ENCODE data around the gene S100A4. TPM values are rescaled to one million over a fixed set of nuclear protein-coding genes. Genes with fewer than 3 reads are reported as not detected.
A peak's percentile ranks its signal among the peaks of the same experiment; 100 is the strongest.
"Not testable (repeated sequence)": the region's sequence is repeated elsewhere in the genome, so short reads cannot be mapped to it uniquely, and the experiment has no call there.

The S100A4 gene
- 188 TPM for polyA plus RNA-seq (ENCODE audit: insufficient read length)

- peak; percentile 72 for DNase-seq (ENCODE audit: low read depth)
Observed at GRCh38 chr1:153545067-153546055, at the start of gene S100A4. TSS of gene S100A4 (minus strand) at chr1:153545806. CDS start at chr1:153544794, 1,012 bp downstream.

DNA sequence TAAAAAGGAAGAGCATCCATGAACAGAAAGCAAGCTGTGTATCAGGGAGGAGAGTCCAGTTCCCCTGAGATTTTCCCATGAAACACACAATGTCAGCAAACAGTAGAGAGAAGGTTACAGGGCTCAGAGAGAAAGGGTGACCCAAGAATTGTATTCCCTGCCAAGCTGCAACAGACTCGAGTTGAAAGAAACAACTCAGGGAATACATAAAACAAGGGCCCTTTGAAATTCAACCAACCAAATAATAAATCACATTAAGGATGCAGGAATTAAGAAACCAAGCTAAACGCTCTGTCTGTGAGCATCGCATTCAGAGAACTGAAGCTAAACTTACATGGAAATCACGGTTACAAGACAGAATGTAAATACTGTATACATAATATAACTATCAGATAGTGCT is 47.1 kb upstream of the S100A4 start:
- DNase-seq (ENCODE audit: low read depth), result no peak

- no peak for DNase-seq (ENCODE audit: low read depth)
Observed at GRCh38 chr1:153588482-153588881, 42.9 kb upstream of the S100A4 start.

DNA sequence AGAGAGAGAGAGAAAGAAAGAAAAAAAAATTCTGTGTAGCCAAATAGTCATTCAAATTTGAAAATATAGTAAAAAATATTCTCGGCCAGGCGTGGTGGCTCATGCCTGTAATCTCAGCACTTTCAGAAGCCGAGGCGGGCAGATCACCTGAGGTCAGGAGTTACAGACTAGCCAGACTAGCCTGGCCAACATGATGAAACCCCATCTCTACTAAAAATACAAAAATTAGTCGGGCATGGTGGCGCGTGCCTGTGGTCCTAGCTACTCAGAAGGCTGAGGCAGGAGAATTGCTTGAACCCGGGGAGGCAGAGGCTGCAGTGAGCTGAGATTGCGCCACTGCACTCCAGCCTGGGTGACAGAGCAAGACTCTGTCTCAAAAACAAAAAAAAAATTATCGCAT is 42.4 kb upstream of the S100A4 start:
- not testable (repeated sequence) for DNase-seq (ENCODE audit: low read depth)

- DNase-seq (ENCODE audit: low read depth), result no peak
Observed at GRCh38 chr1:153587314-153587713, 41.7 kb upstream of the S100A4 start.

DNA sequence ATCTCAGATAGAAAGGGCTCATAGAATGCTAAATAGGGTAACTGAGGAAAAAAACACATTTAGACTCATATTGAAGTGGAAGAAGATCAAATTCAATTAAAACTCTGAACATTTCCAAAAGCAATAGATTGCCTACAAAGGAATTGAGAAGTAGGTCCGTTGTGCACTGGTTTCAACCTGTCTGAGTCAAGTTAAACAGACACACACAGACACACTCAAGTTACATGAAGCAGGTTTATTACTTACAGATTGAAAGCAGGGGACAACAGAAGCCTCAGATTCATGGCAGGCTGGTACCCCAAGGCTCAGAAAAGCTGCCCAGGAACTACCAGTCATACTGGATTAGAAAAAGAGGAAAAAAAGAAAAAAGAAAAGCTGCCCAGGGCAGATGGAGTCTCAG is 40.7 kb upstream of the S100A4 start:
- DNase-seq (ENCODE audit: low read depth), result no peak

DNA sequence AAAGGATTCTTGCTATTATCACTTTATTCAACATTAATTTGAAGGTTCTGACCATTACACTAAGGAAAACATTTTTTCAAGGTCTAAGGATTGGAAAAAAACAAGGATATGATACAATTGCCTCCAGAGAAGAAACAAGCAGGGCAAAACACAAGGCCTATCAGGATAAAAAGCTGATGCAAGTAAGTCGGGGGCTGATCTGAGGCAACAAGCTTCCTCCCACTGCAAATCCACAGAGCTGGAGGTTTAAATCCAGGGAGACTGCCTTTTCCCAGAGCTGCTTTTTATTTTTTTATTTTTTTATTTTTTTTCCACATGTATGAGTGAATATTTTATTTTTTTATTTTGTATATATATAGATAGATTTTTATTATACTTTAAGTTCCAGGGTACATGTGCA is 39.4 kb upstream of the S100A4 start:
- DNase-seq (ENCODE audit: low read depth), result no peak

DNA sequence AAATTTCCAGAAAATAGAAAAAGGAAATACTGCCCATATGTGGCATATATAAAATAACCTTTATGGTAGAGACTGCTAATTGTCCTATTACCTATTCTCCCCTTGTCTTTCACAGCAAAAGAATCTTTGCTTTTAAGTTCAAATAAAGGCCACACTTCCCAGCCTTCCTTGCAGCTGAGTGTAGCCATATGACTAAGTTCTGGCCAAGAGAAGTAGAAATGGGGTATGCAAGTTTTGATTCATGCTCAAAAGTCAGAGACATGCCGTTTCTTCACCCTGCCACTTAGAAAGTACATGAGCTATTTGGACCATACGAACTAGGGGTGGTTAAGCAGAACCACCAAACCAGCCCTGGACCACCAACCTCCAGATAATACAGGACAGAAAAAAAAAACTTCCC is 38.4 kb upstream of the S100A4 start:
- DNase-seq (ENCODE audit: low read depth), result no peak

DNA sequence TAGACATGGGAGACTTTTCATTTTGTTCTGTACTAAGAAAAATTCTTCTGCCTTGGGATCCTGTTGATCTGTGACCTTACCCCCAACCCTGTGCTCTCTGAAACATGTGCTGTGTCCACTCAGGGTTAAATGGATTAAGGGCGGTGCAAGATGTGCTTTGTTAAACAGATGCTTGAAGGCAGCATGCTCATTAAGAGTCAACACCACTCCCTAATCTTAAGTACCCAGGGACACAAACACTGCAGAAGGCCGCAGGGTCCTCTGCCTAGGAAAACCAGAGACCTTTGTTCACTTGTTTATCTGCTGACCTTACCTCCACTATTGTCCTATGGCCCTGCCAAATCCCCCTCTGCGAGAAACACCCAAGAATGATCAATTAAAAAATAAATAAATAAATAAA is 37.9 kb upstream of the S100A4 start:
- DNase-seq (ENCODE audit: low read depth), result not testable (repeated sequence)

- not testable (repeated sequence) for DNase-seq (ENCODE audit: low read depth)
Observed at GRCh38 chr1:153582836-153583235, 37.2 kb upstream of the S100A4 start.

- no peak for DNase-seq (ENCODE audit: low read depth)
Observed at GRCh38 chr1:153578936-153579335, 33.3 kb upstream of the S100A4 start.

GRCh38 chr1:153578490-153578889 is 32.9 kb upstream of the S100A4 start:
- DNase-seq (ENCODE audit: low read depth), result no peak

DNA sequence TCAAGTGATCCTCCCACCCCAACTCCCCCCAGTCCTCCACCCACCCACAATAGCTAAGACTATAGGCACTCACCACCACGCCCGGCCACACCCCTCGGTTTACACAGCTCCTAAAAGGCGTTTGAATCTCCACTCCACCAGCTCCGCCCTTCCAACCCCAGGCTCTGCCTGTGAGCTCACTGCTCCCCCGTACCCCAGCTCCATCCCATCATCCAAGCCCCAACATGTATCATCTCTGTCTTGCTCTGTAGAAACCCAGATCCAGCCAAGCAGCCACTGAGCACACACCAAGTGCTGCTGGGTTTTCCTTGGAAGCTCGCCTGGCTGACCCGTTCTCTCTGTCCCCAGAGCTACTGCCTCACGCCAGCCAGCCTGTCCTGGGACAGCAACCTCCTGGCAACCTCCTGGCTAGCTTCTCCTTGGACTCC is 32.0 kb upstream of the S100A4 start:
- DNase-seq (ENCODE audit: low read depth), result no peak

- DNase-seq (ENCODE audit: low read depth), result no peak
Observed at GRCh38 chr1:153577138-153577537, 31.5 kb upstream of the S100A4 start.

GRCh38 chr1:153575497-153575896 is 29.9 kb upstream of the S100A4 start:
- not testable (repeated sequence) for DNase-seq (ENCODE audit: low read depth)

DNA sequence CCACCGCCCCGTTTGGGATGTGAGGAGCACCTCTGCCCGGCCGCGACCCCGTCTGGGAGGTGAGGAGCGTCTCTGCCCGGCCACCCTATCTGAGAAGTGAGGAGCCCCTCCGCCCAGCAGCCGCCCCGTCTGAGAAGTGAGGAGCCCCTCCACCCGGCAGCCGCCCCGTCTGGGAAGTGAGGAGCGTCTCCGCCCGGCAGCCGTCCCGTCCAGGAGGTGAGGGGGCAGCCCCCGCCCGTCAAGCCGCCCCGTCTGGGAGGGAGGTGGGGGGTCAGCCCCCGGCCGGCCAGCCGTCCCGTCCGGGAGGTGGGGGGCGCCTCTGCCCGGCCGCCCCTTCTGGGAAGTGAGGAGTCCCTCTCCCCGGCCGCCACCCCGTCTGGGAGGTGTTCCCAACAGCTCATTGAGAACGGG is 29.5 kb upstream of the S100A4 start:
- DNase-seq (ENCODE audit: low read depth), result not testable (repeated sequence)

DNA sequence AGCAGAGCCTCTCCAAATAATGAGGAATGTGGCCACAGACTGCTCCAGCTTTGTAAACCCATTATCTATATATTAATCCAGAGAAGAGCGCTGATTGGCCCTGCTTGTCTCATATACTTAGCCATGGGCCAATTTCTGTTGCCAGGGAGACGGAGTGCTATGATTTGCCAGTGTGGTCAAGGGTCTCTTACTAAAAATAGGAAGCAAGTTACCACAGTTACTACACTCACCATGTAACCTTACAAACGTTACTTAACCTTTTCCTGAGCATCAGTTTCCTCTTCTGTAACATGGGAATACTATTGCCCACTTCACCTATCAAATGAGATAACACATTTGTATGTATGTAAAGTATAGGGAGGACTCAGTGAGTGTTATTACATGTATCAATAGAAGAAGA is 27.7 kb upstream of the S100A4 start:
- no peak for DNase-seq (ENCODE audit: low read depth)

DNA sequence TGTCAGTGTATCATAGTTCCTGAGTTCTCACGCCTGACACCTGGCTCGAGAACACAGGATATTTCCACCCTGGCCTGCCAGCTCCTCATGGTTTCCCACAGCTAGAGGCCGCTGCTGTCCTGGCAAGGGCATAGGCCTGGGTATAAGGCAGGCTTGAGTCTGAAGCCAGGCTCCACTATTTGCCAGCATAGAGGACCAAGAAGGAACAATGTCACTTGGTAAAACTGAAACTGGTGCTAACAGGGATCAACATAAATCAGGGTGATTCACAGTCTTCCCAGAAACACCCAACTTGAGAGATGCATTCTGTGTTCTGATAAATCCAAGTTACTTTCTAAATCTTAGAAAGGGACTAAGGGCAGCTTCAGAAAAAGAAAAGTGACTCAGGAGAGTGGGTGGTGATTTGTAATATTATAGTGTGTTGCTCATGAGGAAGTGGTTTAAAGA is 27.0 kb upstream of the S100A4 start:
- no peak for DNase-seq (ENCODE audit: low read depth)

DNA sequence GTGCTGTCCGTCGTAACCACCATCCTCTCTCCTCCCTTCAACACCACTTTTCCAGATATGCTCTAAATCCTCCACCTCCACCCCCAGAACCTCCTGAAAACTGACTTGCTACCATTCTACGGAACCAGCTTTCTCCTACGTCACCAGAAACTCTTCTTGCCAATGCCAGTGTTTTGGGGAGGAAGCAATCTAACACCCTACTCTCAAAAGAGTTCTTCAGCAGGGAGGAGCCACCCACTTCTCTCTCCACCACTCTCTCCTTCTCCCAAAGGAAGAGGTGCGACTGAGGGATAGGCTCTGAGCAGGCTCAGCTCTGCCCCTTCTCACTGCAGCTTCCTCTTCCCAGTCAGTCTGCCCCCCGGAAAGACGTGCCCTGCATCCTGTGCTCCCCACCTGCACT is 26.1 kb upstream of the S100A4 start:
- DNase-seq (ENCODE audit: low read depth), result no peak

DNA sequence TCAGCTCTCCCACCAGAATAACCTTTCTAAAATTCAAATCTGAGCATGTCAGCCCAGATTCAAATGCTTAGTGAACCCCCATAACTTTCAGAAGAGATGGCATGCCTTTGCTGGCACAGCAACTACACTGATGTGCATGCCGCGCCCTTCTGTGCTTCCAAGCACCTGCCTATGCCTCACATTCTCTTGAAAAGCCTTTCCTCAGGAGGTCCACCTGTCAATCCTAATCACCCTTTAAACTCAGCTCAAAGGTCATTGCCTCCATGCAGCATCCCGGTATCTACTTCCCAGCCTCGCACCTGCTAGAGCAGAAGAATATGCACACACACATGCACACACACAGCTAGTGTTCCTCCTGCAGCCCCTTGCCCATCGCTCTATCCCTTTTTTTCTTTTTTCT is 25.3 kb upstream of the S100A4 start:
- no peak for DNase-seq (ENCODE audit: low read depth)

- no peak for DNase-seq (ENCODE audit: low read depth)
Observed at GRCh38 chr1:153569465-153569864, 23.9 kb upstream of the S100A4 start.

DNA sequence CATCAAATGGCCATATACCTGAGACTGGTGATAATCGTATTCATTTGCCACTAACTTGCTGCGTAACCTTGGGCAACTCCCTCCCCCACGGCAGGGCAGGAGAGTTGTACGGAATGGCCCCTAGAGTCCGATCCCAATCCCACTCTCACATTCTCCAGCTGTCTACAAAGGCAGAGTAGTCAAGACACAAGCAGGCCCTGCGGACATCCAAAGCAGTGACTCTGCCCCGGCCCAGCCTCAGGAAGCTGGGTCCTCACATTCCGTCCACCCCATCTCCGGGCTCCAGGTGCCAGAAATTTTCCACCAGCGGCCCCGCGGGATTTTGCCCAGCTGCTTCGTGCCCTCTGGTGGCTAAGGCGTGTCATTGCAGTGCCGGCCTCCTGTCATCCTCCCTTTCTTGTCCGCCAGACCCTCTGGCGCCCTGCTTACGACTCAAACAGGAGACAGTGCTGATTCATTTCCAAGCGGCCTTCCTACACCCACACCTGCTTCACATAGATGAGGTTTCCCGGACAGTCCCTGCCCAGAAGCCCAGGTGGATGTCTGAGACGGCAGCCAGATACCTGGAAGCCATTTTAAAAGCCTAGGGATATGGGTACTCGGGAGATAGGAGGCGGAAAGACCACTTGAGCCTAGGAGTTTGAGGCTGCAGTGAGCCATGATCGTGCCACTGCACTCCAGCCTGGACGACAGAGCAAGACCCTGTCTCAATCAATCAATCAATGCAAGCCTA is 22.9 kb upstream of the S100A4 start:
- DNase-seq (ENCODE audit: low read depth), result peak; percentile 45

Data from forelimb muscle (tissue), 1 donor.